HepG2 (cell line): ENCODE results near the gene ADGRG6. TPM values are rescaled to one million over a fixed set of nuclear protein-coding genes. Genes with fewer than 3 reads are reported as not detected.

Experiments
- AGO1 ChIP-seq: fragments of 200-400 bp; formaldehyde crosslinking; IDR thresholded peaks from 2 replicates; pipeline ENCODE4 v1.6.1; 2017; ENCODE audit warnings: mild to moderate bottlenecking, low read depth, low read length, moderate library complexity; ENCODE audit not compliant: poor library complexity, severe bottlenecking
- HNRNPUL1 ChIP-seq: fragments of 200-400 bp; formaldehyde crosslinking; IDR thresholded peaks from 2 replicates; pipeline ENCODE4 v1.6.1; 2017; ENCODE audit warnings: low read depth, mild to moderate bottlenecking, low read length, moderate library complexity
- JUN ChIP-seq: sonication (generic); formaldehyde crosslinking; IDR thresholded peaks from 2 replicates; pipeline ENCODE4 v1.4.0; 2020; ENCODE audit warnings: mild to moderate bottlenecking, missing genetic modification reagents
- NFATC3 ChIP-seq: sonication (generic); formaldehyde crosslinking; IDR thresholded peaks from 2 replicates; pipeline ENCODE4 v1.5.1; 2020; ENCODE audit warnings: mild to moderate bottlenecking, missing genetic modification reagents
- NFIB ChIP-seq: sonication (generic); formaldehyde crosslinking; IDR thresholded peaks from 2 replicates; pipeline ENCODE4 v1.9.0; 2021; ENCODE audit warnings: missing genetic modification reagents, mild to moderate bottlenecking, borderline replicate concordance
- NFYC ChIP-seq: IDR thresholded peaks from 2 replicates; pipeline ENCODE4 v1.6.1; 2016; ENCODE audit warnings: missing genetic modification reagents, missing compliant biosample characterization
- PAX8 ChIP-seq: sonication (generic); formaldehyde crosslinking; IDR thresholded peaks from 2 replicates; pipeline ENCODE4 v1.8.0; 2022; ENCODE audit warnings: mild to moderate bottlenecking, missing genetic modification reagents, borderline replicate concordance
- SMARCC2 ChIP-seq: fragments of 450-650 bp; IDR thresholded peaks from 2 replicates; pipeline ENCODE4 v1.6.1; 2017; ENCODE audit warnings: antibody characterized with exemption, mild to moderate bottlenecking
- SOX6 ChIP-seq, 2 experiments: fragments of 450-650 bp in 1 of 2; sonication (generic) in 1 of 2; formaldehyde crosslinking in 1 of 2; IDR thresholded peaks; 2 replicates each; pipeline versions ENCODE4 v1.4.0 to v1.6.1; 2017 to 2020; ENCODE audit warnings: antibody characterized with exemption in 1 of 2, mild to moderate bottlenecking in 1 of 2, missing genetic modification reagents in 1 of 2
- ZNF282 ChIP-seq: fragments of 450-650 bp; IDR thresholded peaks from 2 replicates; pipeline ENCODE4 v1.6.1; 2018; ENCODE audit not compliant: partially characterized antibody
- ZNF337 ChIP-seq: sonication (generic); formaldehyde crosslinking; IDR thresholded peaks from 2 replicates; pipeline ENCODE4 v1.5.1; 2020; ENCODE audit warnings: missing genetic modification reagents, low read depth, mild to moderate bottlenecking, borderline replicate concordance
- ZNF382 ChIP-seq: sonication (generic); formaldehyde crosslinking; IDR thresholded peaks from 2 replicates; pipeline ENCODE4 v1.5.0; 2020; ENCODE audit warnings: missing genetic modification reagents, mild to moderate bottlenecking, borderline replicate concordance
- ZNF564 ChIP-seq: sonication (generic); formaldehyde crosslinking; IDR thresholded peaks from 2 replicates; pipeline ENCODE4 v1.8.1; 2023; ENCODE audit warnings: mild to moderate bottlenecking, missing genetic modification reagents
- ZNF670 ChIP-seq: sonication (generic); formaldehyde crosslinking; IDR thresholded peaks from 2 replicates; pipeline ENCODE4 v1.8.0; 2022; ENCODE audit warnings: mild to moderate bottlenecking, missing genetic modification reagents, borderline replicate concordance
- polyA plus RNA-seq, 8 experiments: library from polyadenylated mRNA; depleted of rRNA in 3 of 8; stranded (reverse) in 7 of 8; unstranded in 1 of 8; fragments of >200 nt; fragmentation: Illumina TruSeq in 4 of 8; extraction: Trizol in 4 of 8; gene quantifications; 2 replicates each; pipeline versions ENCODE4 v1.2.1 to v1.2.3, GENCODE V29; 2011 to 2016; ENCODE audit warnings: low read depth in 4 of 8, missing spikeins in 1 of 8, mixed read lengths in 1 of 8; ENCODE audit not compliant: insufficient read depth in 1 of 8
- total RNA-seq, 5 experiments: library from RNA; depleted of rRNA; stranded (reverse); fragments of >200 nt; fragmentation: Illumina TruSeq; extraction: Trizol; gene quantifications; 2 replicates each; pipeline ENCODE4 v1.2.3, GENCODE V29; 2016; ENCODE audit warnings: low read depth in 1 of 5
- TF ChIP-seq, protein P1 (sequence below): sonication (generic); formaldehyde crosslinking; IDR thresholded peaks from 2 replicates; pipeline ENCODE4 v1.4.0; 2020; ENCODE audit warnings: missing genetic modification reagents, borderline replicate concordance
- TF ChIP-seq, protein P2 (sequence below): sonication (generic); formaldehyde crosslinking; IDR thresholded peaks from 2 replicates; pipeline ENCODE4 v1.4.0; 2020; ENCODE audit warnings: missing genetic modification reagents, borderline replicate concordance
- TF ChIP-seq, protein P3 (sequence below): sonication (generic); formaldehyde crosslinking; IDR thresholded peaks from 2 replicates; pipeline ENCODE4 v1.4.0; 2020; ENCODE audit warnings: missing genetic modification reagents
- TF ChIP-seq, protein P4 (sequence below): sonication (generic); formaldehyde crosslinking; IDR thresholded peaks from 2 replicates; pipeline ENCODE4 v1.8.0; 2022; ENCODE audit warnings: missing genetic modification reagents, mild to moderate bottlenecking, borderline replicate concordance

The ADGRG6 gene
- total and polyA plus RNA-seq, 2 of the 13 experiments (the other 11 are each of a cell fraction or from before 2014, with no cell fraction given), result 129 to 249 TPM

DNA sequence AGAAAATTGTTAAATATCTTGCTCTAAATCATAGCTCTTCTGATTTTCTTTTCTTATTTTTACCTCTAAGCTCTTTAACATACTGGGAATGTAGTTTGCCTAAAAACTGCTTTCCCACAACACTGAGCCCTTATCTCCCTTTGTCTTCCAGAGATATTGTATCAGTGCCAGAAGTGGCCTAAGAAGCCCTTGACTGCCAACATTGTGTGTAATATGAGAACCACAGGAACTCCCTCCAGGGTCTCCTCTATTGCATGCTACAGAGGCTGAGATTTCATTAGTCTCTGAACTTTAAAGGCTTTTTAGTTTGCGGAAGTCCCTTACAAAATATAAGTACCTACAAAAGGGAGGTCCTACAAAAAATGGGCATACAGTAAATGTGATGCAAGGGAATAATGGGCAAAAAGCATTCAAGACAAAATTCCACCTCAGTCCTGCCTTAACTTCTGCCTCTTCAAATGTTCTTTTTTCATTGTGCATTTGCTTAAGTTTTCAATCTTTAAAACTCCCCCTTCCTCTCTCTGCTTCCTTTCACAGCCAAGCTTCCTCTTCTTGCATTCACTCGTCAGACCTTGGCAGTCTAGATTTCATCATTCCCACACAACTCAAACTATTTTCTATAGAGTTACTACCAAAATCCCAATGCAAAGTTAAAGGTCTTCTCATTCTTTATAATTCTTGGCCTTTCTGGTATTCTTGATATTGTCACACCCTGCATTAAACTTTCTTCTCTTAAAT, 76.5 kb downstream of the ADGRG6 start (continued):
- TF ChIP-seq, protein P1, sequence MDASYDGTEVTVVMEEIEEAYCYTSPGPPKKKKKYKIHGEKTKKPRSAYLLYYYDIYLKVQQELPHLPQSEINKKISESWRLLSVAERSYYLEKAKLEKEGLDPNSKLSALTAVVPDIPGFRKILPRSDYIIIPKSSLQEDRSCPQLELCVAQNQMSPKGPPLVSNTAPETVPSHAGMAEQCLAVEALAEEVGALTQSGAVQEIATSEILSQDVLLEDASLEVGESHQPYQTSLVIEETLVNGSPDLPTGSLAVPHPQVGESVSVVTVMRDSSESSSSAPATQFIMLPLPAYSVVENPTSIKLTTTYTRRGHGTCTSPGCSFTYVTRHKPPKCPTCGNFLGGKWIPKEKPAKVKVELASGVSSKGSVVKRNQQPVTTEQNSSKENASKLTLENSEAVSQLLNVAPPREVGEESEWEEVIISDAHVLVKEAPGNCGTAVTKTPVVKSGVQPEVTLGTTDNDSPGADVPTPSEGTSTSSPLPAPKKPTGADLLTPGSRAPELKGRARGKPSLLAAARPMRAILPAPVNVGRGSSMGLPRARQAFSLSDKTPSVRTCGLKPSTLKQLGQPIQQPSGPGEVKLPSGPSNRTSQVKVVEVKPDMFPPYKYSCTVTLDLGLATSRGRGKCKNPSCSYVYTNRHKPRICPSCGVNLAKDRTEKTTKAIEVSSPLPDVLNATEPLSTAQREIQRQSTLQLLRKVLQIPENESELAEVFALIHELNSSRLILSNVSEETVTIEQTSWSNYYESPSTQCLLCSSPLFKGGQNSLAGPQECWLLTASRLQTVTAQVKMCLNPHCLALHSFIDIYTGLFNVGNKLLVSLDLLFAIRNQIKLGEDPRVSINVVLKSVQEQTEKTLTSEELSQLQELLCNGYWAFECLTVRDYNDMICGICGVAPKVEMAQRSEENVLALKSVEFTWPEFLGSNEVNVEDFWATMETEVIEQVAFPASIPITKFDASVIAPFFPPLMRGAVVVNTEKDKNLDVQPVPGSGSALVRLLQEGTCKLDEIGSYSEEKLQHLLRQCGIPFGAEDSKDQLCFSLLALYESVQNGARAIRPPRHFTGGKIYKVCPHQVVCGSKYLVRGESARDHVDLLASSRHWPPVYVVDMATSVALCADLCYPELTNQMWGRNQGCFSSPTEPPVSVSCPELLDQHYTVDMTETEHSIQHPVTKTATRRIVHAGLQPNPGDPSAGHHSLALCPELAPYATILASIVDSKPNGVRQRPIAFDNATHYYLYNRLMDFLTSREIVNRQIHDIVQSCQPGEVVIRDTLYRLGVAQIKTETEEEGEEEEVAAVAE (CRISPR knock-in tag), result no peak
- TF ChIP-seq NFATC3 (CRISPR knock-in tag) (no peak), PAX8 (no peak), HNRNPUL1 (no peak), ZNF382 (CRISPR knock-in tag) (no peak), SOX6 (IDR thresholded peaks at IDR 0.05) (no peak), SOX6 (CRISPR knock-in tag; IDR thresholded peaks at IDR 0.05) (peak; percentile 93), ZNF670 (no peak), JUN (CRISPR knock-in tag) (no peak), NFIB (no peak), NFYC (no peak), ZNF282 (no peak), ZNF564 (CRISPR knock-in tag) (no peak), AGO1 (no peak), ZNF337 (no peak), SMARCC2 (no peak)
- TF ChIP-seq, protein P2, sequence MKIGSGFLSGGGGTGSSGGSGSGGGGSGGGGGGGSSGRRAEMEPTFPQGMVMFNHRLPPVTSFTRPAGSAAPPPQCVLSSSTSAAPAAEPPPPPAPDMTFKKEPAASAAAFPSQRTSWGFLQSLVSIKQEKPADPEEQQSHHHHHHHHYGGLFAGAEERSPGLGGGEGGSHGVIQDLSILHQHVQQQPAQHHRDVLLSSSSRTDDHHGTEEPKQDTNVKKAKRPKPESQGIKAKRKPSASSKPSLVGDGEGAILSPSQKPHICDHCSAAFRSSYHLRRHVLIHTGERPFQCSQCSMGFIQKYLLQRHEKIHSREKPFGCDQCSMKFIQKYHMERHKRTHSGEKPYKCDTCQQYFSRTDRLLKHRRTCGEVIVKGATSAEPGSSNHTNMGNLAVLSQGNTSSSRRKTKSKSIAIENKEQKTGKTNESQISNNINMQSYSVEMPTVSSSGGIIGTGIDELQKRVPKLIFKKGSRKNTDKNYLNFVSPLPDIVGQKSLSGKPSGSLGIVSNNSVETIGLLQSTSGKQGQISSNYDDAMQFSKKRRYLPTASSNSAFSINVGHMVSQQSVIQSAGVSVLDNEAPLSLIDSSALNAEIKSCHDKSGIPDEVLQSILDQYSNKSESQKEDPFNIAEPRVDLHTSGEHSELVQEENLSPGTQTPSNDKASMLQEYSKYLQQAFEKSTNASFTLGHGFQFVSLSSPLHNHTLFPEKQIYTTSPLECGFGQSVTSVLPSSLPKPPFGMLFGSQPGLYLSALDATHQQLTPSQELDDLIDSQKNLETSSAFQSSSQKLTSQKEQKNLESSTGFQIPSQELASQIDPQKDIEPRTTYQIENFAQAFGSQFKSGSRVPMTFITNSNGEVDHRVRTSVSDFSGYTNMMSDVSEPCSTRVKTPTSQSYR (CRISPR knock-in tag), result no peak
- TF ChIP-seq, protein P3, sequence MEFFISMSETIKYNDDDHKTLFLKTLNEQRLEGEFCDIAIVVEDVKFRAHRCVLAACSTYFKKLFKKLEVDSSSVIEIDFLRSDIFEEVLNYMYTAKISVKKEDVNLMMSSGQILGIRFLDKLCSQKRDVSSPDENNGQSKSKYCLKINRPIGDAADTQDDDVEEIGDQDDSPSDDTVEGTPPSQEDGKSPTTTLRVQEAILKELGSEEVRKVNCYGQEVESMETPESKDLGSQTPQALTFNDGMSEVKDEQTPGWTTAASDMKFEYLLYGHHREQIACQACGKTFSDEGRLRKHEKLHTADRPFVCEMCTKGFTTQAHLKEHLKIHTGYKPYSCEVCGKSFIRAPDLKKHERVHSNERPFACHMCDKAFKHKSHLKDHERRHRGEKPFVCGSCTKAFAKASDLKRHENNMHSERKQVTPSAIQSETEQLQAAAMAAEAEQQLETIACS (CRISPR knock-in tag), result no peak
- TF ChIP-seq, protein P4, sequence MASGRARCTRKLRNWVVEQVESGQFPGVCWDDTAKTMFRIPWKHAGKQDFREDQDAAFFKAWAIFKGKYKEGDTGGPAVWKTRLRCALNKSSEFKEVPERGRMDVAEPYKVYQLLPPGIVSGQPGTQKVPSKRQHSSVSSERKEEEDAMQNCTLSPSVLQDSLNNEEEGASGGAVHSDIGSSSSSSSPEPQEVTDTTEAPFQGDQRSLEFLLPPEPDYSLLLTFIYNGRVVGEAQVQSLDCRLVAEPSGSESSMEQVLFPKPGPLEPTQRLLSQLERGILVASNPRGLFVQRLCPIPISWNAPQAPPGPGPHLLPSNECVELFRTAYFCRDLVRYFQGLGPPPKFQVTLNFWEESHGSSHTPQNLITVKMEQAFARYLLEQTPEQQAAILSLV (CRISPR knock-in tag), result no peak
